ENCODE data around the gene IST1.

IST1 gene

DNA sequence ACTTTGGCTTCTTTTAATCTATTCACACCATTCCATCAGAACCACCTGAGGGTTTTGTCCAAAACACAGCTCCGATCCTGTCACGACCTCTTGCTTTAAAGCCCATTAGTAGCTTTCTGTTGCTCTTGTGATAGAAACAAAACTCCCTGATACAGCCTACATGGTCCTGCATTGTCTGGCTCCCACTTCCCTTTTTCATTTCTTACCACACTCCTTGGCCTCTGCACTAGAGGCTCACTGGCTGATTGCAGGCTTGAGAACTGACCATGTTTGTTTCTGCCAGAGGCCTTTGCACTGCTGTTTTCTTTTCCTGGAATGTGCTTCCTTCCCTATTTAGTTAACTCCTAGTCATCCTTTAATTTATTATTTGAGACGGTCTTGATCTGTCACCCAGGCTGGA, 23.7 kb downstream of the IST1 start:
- no peak for DNase-seq (ENCODE audit: low read depth, low spot score)

DNA sequence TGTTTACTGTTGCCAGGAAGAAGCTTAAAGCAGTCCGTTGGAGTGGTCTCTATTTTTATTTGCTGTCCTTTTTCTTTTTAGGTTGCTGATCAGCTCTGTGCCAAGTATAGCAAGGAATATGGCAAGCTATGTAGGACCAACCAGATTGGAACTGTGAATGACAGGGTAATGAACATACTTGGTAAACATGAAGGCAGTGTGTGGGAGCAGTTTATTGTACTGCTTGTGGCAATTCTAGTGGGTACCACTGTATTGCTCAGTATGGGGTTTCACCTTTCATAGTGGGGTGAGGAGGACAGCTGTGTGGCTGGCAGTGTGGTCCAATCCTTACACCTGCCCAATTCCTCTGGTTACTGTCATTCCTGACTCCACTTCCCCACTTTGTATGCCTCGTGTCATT, 25.3 kb downstream of the IST1 start:
- no peak for DNase-seq (ENCODE audit: low read depth, low spot score)

DNA sequence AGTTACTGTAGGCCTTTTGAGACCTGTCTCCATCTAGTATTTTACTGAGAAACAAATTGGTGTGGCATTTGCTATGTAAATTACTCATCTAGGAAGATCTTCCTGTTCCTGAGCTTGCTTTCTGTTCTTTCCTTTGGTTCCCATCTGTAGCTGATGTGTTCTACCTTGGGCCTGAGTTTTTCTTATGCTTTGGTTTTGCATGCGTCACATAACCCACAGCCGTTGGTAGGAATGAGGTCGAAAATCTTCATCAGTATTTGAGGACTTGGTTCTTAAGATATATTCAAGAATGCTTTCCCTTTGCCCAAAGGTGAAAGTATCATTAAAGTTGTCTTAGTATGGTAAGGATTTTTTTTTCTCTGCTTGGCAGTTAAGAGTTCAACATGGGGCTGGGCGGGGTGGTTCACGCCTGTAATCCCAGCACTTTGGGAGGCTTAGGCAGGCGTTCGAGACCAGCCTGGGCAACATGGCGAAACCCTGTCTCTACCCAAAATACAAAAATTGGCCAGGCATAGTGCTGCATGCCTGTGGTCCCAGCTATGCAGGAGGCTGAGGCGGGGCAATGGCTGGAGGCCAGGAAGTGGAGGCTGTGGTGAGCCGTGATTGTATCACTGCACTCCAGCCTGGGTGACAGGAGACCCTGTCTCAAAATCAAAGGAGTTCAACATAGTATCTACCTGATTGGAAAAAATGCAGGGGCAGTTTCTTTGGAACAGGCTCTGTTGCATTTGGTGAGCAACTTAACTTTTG, 28.8 kb downstream of the IST1 start:
- peak; percentile 89 for DNase-seq (ENCODE audit: low read depth, low spot score)

DNA sequence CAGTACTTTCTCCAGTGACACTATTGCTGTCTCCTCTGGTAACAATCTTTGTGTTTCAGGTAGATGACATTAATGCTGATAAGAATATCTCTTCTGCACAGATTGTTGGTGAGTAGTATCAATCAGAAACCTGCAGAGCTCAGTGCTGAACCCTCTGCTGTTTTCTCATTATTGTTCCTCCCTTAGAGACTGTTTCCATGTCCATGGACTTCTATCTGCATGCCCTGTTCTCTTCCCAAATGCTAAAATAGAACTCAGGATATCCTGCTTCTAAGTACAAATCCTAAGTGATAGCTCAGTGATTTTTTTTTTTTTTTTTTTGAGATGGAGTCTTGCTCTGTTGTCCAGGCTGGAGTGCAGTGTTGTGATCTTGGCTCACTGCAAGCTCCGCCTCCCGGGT, 29.4 kb downstream of the IST1 start:
- DNase-seq (ENCODE audit: low read depth, low spot score), result no peak

DNA sequence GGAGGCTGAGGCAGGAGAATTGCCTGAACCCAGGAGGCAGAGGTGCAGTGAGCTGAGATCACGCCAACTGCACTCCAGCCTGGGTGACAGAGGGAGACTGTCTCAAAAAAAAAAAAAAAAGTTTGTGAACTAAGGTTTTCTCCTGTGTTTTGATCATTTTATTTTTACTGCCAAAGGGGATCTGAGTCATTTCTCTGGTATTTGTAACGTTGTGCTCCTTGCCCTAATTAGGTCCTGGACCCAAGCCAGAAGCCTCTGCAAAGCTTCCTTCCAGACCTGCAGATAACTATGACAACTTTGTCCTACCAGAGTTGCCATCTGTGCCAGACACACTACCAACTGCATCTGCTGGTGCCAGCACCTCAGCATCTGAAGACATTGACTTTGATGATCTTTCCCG, 32.1 kb downstream of the IST1 start:
- DNase-seq (ENCODE audit: low read depth, low spot score), result peak; percentile 96

DNA sequence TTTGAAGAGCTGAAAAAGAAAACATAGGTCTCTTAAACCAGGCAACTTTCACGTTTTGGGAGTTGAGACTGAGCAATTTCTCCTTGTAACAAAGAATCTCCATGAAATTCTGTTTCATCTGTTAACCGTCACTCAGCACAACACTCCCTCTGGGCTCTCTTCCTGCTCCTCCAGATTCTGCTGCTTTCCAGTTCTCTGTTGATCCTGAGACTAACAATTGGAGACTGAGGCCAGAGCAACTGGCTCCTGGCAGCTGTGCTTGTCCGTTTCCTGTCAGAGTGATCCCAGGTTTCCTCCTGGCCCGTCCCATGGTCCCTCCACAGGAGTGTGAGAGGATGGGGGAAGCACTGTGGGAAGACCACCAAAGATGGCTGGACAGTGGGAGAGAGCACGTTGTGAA, 32.5 kb downstream of the IST1 start:
- no peak for DNase-seq (ENCODE audit: low read depth, low spot score)

DNA sequence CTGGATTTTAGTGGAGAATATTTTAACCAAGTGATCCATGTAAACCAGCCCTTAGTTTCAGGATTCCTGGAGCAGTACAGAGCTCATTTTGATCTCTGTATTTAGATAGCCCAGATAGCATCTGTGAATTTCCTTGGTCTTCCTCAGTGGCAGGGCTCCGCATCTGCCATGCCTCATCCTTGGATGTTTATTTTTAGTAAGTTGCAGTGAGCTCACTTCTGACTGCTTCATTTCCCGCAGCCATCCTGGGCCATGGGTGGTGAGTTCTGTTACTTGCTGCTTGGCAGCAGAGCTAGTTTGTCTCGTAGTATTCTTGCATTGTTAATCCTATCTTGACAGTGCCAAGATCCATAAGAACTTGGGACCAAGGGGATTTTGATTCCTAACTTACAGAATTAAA, 33.7 kb downstream of the IST1 start:
- peak; percentile 68 for DNase-seq (ENCODE audit: low read depth, low spot score)

DNA sequence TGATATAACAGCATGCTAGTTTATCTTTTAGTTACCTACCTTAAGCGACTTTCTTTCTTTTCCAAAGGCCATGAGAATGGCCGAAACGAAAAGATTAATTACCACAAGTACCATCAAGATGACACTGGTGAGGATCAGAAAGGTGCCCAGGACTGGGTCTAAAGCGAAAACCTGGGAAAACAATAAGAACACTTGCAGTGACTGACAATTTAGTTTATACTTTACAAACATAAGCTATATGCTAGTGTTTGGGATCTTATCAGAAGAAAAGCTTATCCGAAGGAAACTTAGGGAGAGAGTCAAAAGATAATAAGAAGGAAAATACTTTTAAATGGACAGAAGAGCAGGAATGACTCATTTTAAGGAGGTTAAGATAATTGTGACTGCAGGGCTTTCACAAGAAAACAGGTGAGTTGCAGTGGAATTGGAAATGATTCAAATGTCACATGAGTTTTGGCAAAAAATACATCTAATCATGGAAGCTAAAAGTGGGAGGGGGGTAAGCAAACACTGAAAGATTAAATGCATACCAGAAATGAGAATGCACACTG, 34.8 kb downstream of the IST1 start:
- DNase-seq (ENCODE audit: low read depth, low spot score), result no peak

DNA sequence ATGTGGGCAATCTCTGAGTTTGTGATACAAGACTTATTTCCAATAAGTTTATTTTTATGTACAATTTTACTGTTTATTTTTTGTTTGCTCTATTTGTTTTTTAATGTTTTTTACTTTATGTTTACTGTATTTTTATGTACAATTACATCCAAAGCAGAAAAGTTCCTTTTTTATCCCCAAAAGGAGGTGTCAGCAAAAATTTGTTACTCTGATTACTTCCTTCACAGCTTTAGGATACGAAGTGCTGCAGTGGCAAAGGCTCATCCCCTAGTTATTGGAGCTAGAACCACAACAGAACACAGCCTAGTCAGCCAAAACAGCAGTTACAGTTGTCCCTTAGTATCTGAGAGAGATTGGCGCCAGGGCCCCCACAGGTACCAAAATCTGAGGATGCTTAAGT, 35.7 kb downstream of the IST1 start:
- no peak for DNase-seq (ENCODE audit: low read depth, low spot score)

DNA sequence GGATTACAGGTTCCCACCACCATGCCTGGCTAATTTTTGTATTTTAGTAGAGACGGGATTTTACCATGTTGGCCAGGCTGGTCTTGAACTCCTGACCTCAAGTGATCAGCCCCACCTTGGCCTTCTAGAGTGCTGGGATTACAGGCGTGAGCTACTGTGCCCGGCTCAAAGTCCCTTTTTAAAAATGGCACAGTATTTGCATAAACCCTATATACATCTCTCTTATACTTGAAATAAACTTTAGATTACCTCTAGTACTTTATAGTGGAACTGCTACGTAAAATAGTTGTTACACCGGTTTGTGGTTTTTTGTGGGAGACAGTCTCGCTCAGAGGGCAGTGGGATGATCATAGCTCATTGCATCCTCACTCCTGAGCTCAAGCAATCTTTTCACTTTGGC, 36.3 kb downstream of the IST1 start:
- no peak for DNase-seq (ENCODE audit: low read depth, low spot score)

DNA sequence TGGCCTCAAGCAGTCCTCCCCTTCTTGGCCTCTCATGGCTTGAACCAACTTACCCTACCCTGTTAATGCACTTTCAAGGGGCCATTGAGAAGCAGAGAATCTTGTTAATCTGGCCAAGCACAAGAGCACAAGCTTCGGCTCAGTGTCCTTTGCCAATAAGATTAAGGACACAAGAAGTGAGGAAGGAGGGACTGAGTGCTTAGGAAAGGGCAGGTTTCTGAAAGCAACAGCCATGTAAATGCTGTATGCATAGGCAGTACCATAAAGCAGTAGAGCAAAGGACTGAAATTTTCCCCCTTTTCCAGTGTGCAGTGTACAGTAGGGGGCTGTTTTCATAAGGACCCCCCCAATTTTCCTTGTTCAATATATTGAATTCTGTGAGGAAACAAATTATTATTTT, 37.7 kb downstream of the IST1 start:
- DNase-seq (ENCODE audit: low read depth, low spot score), result no peak

DNA sequence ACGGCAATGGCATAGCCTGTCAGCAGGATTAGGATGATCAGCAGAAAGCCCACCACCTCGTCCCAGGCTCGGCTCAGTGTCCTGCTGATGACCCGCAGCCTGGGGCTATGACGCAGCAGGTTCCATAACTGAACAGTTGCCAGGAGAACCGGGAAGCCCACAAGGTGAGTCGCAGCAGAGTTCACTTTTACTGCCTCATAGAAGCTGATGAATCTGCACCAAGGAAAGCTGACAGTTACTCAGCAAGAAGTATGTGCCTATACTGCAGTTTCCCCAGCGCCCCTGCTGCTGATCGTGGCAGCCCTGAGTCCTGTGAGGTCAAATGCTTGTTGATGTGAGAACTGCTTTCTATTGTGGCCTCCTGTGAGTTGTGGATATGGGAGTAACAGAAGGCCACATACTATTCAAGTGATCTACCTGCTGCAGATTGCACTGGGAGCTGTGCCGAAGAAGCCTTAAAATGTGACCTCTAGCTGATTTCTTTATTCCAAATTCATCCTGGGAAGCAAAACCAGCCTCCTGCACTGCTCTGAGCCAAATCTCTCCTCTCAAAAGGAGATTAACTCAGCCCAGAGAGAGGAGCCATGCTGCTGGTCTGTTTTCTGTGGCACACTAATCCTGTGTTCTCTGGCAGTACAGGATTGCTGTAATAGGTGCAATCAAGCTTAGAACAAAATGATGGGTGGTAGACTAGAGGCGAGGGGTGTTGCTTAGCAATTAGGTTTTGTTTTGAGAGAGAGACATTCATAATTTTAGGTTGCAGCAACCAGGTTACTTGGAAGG, 38.8 kb downstream of the IST1 start:
- peak; percentile 63 for DNase-seq (ENCODE audit: low read depth, low spot score)

DNA sequence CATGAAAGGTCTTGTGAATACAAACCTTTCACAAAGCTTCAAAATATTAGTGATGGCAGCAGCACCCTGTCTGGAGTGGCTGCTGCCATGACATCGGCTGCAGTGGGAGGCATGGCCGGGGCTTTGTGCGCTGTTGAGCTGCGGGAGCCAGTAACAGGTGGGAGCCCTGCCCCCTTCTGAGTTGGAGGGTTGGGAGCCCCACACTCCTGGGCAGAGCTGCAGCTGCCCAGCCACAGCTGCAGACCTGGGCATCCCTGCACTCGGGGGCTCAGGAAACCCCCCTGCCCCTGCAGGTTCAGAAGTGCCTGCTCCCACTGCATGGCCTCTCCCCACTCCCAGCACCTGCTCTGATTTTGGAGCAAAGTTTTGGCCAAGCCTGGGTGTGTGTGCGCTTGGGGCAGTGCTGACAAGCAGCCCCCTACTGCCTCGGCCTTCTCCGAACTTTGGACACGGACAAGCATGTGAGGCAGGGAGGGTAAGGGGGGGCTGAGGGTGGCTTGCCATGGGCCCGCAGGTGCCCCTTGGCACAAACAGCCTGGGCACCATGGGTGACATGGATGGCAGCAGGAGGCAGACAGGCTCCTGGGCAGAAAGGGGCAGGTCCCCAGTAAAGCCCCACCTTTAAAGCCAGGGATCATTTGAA, 42.7 kb downstream of the IST1 start:
- DNase-seq (ENCODE audit: low read depth, low spot score), result no peak

DNA sequence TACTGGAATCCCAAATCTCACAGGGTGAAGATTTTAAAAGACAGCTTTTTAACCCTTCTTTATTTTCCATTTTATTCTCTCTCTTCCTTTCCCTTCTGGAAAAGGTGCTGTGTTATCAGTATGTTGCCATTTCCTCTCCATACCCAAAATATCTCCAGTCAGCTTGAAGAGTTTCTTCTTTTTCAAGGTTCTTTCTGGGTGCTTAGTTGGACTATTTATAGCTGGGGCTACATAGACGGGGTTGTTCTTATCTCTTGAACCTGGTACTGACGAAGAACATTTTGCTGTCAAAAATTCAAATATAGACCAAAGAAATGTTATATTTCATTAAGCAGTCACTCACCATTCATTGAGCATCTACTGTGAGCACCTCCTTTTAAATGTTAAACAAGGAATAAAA, 48.6 kb downstream of the IST1 start:
- DNase-seq (ENCODE audit: low read depth, low spot score), result no peak

DNA sequence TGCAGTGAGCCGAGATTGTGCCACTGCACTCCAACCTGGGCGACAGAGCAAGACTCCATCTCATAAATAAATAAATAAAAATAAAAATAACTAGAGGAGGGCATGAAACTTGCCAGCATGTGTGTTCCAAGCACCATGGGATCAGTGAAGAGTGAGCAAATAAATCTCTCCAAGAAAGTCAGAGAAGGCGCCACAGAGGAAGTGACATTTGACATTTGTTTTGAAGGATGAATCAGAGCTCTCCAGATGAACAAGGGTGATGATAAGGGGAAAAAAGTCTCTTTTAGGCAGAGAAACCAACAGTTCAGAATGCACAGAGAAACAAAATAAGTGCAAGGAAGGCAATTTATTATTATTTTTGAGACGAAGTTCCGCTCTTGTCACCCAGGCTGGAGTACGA, 50.3 kb downstream of the IST1 start:
- DNase-seq (ENCODE audit: low read depth, low spot score), result no peak

DNA sequence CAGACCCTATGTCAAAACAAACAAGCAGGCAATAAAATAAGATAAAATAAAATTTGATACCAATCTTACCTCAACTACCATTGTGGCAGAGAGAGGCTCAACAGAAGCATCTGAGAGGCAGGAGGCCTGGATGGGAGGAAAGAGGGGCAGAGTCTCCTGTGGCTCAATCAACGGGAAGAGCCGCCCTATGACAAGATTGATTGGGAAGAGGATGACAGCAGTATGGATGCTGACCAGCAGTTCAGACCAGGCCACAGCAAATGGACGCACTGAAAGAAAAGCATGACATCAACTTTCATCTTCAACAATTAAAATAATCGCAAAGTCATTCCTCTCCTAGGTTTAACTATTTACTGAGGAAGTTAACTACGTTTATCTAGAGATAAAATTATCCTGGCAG, 57.5 kb downstream of the IST1 start:
- DNase-seq (ENCODE audit: low read depth, low spot score), result no peak

DNA sequence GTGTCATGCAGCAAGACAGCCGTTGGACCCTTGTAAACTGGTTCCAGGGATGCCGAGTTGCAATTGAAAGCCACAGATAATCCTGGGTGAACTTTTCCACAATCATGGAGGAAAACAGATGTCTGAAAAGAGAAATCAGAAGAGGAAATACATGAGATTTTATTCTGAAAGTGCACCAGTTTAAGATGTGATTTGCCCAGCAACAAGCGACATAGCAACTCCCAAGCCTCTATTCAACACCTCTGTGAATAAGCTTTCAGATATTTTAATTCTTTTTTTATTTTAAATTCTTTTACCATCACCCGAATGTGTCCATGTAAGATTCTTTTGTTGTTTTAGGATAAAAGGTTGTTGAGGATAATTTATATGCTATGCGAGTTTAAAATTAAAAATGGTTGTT, 58.8 kb downstream of the IST1 start:
- DNase-seq (ENCODE audit: low read depth, low spot score), result no peak

DNA sequence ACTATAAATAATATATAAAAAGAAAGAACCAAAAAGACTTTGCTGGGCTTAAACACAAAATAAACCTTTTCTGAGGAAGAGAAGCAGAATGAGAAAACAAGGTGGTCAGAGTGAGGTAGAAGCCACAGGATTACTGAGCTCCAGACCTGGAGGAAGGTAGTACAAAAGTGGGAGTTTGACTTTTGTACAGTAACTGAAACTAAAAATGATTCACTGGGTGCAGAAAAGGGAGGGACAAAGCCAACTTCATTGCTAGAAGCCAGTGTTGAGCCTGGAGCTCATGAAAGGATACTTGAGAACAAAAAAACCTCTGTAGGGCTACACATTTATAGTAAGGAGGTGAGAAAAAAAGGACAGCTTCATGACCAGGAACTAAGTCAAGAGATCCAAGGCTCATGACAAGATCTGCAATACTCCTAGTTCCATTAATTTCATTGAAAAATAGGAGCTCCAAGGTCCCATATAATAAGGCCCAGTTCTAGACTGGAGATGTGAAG, 59.4 kb downstream of the IST1 start:
- no peak for DNase-seq (ENCODE audit: low read depth, low spot score)

DNA sequence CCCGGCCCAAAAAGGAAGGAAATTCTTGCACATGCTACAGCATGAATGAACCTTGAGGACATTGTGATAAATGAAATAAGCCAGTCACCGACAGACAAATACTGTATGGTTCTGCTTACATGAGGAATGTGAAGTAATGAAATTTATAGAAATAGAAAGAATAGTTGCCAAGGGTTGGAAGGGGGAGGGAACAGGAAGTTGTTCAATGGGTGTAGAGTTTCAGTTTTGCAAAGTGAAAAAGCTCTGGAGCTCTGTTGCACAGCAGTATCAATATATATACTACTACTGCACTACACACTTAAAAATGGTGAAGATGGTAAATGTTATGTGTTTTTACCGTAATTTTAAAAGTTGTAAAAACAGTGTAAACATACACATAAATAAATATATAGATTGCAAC, 61.2 kb downstream of the IST1 start:
- no peak for DNase-seq (ENCODE audit: low read depth, low spot score)

DNA sequence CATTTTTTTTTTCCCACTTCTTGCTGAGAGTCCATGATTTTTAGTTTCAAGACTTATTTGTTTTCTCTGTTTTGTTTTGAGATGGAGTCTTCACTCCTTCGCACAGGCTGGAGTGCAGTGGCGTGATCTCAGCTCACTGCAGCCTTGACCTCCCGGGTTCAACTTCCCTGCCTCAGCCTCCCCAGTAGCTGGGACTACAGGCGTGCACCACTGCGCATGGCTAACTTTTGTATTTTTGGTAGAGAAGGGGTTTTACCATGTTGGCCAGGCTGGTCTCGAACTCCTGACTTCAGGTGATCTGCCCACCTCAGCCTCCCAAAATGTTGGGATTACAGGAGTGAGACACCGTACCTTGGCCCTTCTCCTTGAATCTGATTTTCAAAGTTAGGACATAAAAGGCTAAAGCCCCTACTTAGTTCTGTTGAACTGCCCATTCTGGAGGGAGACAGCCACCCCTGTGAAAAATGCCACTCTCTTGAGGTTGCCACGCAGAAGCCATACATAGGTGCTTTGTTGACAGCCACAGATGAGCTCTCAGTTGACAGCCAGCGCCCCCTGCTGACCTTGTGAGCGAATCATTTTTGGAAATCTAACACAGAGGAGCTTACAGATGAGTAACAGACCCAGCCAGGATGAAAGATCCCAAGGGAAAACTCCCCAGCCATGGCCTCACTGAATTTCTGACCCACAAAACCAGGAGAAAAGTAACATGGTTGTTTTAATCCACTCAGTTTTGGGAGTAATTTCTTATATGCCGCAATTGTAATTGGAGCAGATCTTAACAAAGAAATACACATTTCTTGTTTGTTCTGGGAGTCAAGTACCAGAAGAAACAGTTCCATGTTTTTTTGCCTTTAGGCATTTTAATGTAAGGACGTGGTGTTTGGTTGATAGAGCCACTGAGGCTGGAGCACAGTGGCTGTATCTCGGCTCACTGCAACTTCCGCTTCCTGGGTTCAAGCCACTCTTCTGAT, 66.0 kb downstream of the IST1 start:
- peak; percentile 91 for DNase-seq (ENCODE audit: low read depth, low spot score)
